Middle frontal gyrus (tissue), 1 donor: ENCODE measurements around the gene UQCRH.
"Not testable (repeated sequence)": the region's sequence is repeated elsewhere in the genome, so short reads cannot be mapped to it uniquely, and the experiment has no call there.

Experiments
- DNase-seq: peaks from one replicate; pipeline ENCODE4 v3.0.0-alpha.2; 2015; ENCODE audit warnings: low spot score; ENCODE audit errors: extremely low spot score

The UQCRH gene

GRCh38 chr1:46300673-46301405, 2.7 kb upstream of the UQCRH start:
- DNase-seq: no peak

- DNase-seq: no peak
Measured at GRCh38 chr1:46301406-46301807, 2.1 kb upstream of the UQCRH start.

- DNase-seq: no peak
Measured at GRCh38 chr1:46301808-46302640, 1.5 kb upstream of the UQCRH start.

- DNase-seq: no peak
Measured at GRCh38 chr1:46302641-46303037, 859 bp upstream of the UQCRH start.

- no peak for DNase-seq
Measured at GRCh38 chr1:46303872-46304326, 401 bp downstream of the UQCRH start.

GRCh38 chr1:46306159-46306530, 2.6 kb downstream of the UQCRH start:
- DNase-seq: no peak

- DNase-seq: no peak
Measured at GRCh38 chr1:46309401-46310159, 6.1 kb downstream of the UQCRH start.

- DNase-seq: no peak
Measured at GRCh38 chr1:46310321-46310720, 6.8 kb downstream of the UQCRH start.

- DNase-seq: no peak
Measured at GRCh38 chr1:46315669-46316403, 12.3 kb downstream of the UQCRH start.

GRCh38 chr1:46317323-46317722, 13.8 kb downstream of the UQCRH start:
- no peak for DNase-seq

GRCh38 chr1:46319301-46319700, 15.8 kb downstream of the UQCRH start:
- DNase-seq: not testable (repeated sequence)

- DNase-seq: not testable (repeated sequence)
Measured at GRCh38 chr1:46319960-46320914, 16.7 kb downstream of the UQCRH start.

- DNase-seq: not testable (repeated sequence)
Measured at GRCh38 chr1:46322191-46322590, 18.7 kb downstream of the UQCRH start.

- DNase-seq: not testable (repeated sequence)
Measured at GRCh38 chr1:46325285-46326076, 22.0 kb downstream of the UQCRH start.

- not testable (repeated sequence) for DNase-seq
Measured at GRCh38 chr1:46328182-46328581, 24.7 kb downstream of the UQCRH start.

- DNase-seq: not testable (repeated sequence)
Measured at GRCh38 chr1:46329807-46330206, 26.3 kb downstream of the UQCRH start.

GRCh38 chr1:46330381-46330780, 26.9 kb downstream of the UQCRH start:
- not testable (repeated sequence) for DNase-seq

GRCh38 chr1:46331786-46332540, 28.5 kb downstream of the UQCRH start:
- DNase-seq: not testable (repeated sequence)
